Hepatocyte (in vitro differentiated cells): ENCODE results near the gene NCOR2. TPM values are rescaled to one million over a fixed set of nuclear protein-coding genes. Genes with fewer than 3 reads are reported as not detected.

Experiments used
- DNase-seq: peaks from one replicate; pipeline ENCODE4 v3.0.0-alpha.2; 2016; ENCODE audit warnings: low spot score
- H2AFZ ChIP-seq: fragments of 200-600 bp; sonication (generic); 2 replicates; pipeline ENCODE4 v1.6.0; 2016; ENCODE audit warnings: antibody characterized with exemption, mild to moderate bottlenecking
- H3K27ac ChIP-seq: fragments of 200-600 bp; sonication (generic); 2 replicates; pipeline ENCODE4 v1.5.1; 2016; ENCODE audit warnings: mild to moderate bottlenecking
- H3K27me3 ChIP-seq: fragments of 200-600 bp; sonication (generic); 2 replicates; pipeline ENCODE4 v1.6.1; 2016
- H3K36me3 ChIP-seq: fragments of 200-600 bp; sonication (generic); replicated peaks from 2 replicates; pipeline ENCODE4 v1.5.1; 2016; ENCODE audit warnings: low read depth; ENCODE audit not compliant: insufficient read depth
- H3K4me1 ChIP-seq: fragments of 200-600 bp; sonication (generic); 2 replicates; pipeline ENCODE4 v1.5.1; 2016; ENCODE audit warnings: mild to moderate bottlenecking, moderate library complexity; ENCODE audit not compliant: insufficient read depth
- H3K4me2 ChIP-seq: fragments of 200-600 bp; sonication (generic); 2 replicates; pipeline ENCODE4 v1.6.0; 2016
- H3K4me3 ChIP-seq: fragments of 200-600 bp; sonication (generic); 2 replicates; pipeline ENCODE4 v1.5.1; 2016; ENCODE audit warnings: mild to moderate bottlenecking
- H3K79me2 ChIP-seq: fragments of 200-600 bp; sonication (generic); 2 replicates; pipeline ENCODE4 v1.6.0; 2017; ENCODE audit warnings: mild to moderate bottlenecking
- H3K9me2 ChIP-seq: fragments of 200-600 bp; sonication (generic); replicated peaks from 2 replicates; pipeline ENCODE4 v1.6.0; 2017; ENCODE audit warnings: mild to moderate bottlenecking; ENCODE audit not compliant: insufficient read depth
- H3K9me3 ChIP-seq: fragments of 200-600 bp; sonication (generic); 2 replicates; pipeline ENCODE4 v1.5.1; 2016; ENCODE audit warnings: low read depth, mild to moderate bottlenecking
- H4K20me1 ChIP-seq: fragments of 200-600 bp; sonication (generic); 2 replicates; pipeline ENCODE4 v1.6.0; 2016; ENCODE audit warnings: mild to moderate bottlenecking; ENCODE audit not compliant: insufficient read depth, poor library complexity, severe bottlenecking
- CTCF ChIP-seq: fragments of 200-600 bp; sonication (generic); IDR thresholded peaks from 2 replicates; pipeline ENCODE4 v1.5.1; 2016; ENCODE audit warnings: antibody characterized with exemption, mild to moderate bottlenecking; ENCODE audit not compliant: poor library complexity
- EZH2 ChIP-seq: fragments of 200-600 bp; sonication (generic); IDR thresholded peaks from 2 replicates; pipeline ENCODE4 v1.6.1; 2016; ENCODE audit warnings: antibody characterized with exemption, mild to moderate bottlenecking, borderline replicate concordance
- EZH2phosphoT487 ChIP-seq: fragments of 200-600 bp; sonication (generic); IDR thresholded peaks from one replicate; pipeline ENCODE4 v1.6.1; 2018; ENCODE audit warnings: antibody characterized with exemption, mild to moderate bottlenecking, low read depth, moderate library complexity; ENCODE audit not compliant: unreplicated experiment, severe bottlenecking
- WGBS: methylation state at CpG from one replicate; pipeline ENCODE4 v1.1.6; 2016; ENCODE audit warnings: low lambda C conversion rate; ENCODE audit errors: missing lambda C conversion rate; 5-methylcytosine and 5-hydroxymethylcytosine counted together
- polyA plus RNA-seq: library from polyadenylated mRNA; unstranded; fragments of >200 nt; fragmentation: Nextera tagmentation; extraction: Ambion mirVana; gene quantifications from 2 replicates; pipeline ENCODE4 v1.2.1, GENCODE V29; 2016
- total RNA-seq: library from RNA; depleted of rRNA; stranded (reverse); fragments of >200 nt; gene quantifications from 2 replicates; pipeline ENCODE4 v1.2.3, GENCODE V29; 2014

Gene NCOR2
- total and polyA plus RNA-seq, 2 experiments from 2014 or later: 40.3 to 121 TPM

- no peaks in the 10 kb centered on the region for H3K9me3 ChIP-seq
- no peak for TF ChIP-seq CTCF
- no peak for TF ChIP-seq EZH2
- TF ChIP-seq EZH2phosphoT487: no peak
- H3K4me2 ChIP-seq: no peak overlapping the region
- H3K27ac ChIP-seq: no peak overlapping the region
- H2AFZ ChIP-seq: no peak overlapping the region
- H3K4me1 ChIP-seq: no peaks in the 10 kb centered on the region
- no peak for DNase-seq
- 90% methylated on average over 5 of the region's 5 CpGs for WGBS
- no peaks in the 10 kb centered on the region for H3K79me2 ChIP-seq
- H4K20me1 ChIP-seq: no peaks in the 10 kb centered on the region
- no peaks in the 10 kb centered on the region for H3K9me2 ChIP-seq
- no peak overlapping the region for H3K4me3 ChIP-seq
- no peaks in the 10 kb centered on the region for H3K27me3 ChIP-seq
- no peaks in the 10 kb centered on the region for H3K36me3 ChIP-seq
Measured at GRCh38 chr12:124579921-124580517, 12.6 kb upstream of the NCOR2 start.

DNA sequence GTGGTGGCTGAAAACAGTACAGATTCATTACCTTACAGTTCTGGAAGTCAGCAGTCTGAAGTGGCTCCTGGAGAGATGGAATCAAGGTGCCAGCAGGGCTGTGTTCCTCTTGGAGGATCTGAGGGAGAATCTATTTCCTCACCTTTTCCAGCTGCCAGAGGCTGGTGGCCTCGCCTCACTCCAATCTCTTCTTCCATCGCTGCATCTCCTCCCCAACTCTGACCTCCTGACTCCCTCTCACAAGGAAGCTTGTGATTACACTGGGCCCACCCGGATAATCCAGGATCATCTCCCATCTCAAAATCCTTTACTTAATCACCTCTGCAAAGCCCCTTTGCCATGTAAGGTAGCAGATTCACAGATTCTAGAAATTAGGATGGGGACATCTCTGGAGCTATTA lies 11.4 kb upstream of the NCOR2 start:
- H3K4me2 ChIP-seq: no peak overlapping the region
- no peak for DNase-seq
- no peak overlapping the region for H3K27ac ChIP-seq
- no peaks in the 10 kb centered on the region for H3K36me3 ChIP-seq
- no peaks in the 10 kb centered on the region for H4K20me1 ChIP-seq
- H3K79me2 ChIP-seq: no peaks in the 10 kb centered on the region
- no peak overlapping the region for H2AFZ ChIP-seq
- peaks cover 3% of the 10 kb centered on the region for H3K4me1 ChIP-seq
- no peaks in the 10 kb centered on the region for H3K9me2 ChIP-seq
- WGBS: 91% methylated on average over 3 of the region's 3 CpGs
- no peaks in the 10 kb centered on the region for H3K9me3 ChIP-seq
- no peak overlapping the region for H3K4me3 ChIP-seq
- no peaks in the 10 kb centered on the region for H3K27me3 ChIP-seq
- TF ChIP-seq EZH2phosphoT487 (no peak), CTCF (no peak), EZH2 (no peak)

GRCh38 chr12:124578445-124578844 lies 11.0 kb upstream of the NCOR2 start:
- TF ChIP-seq EZH2phosphoT487 (no peak), CTCF (no peak), EZH2 (no peak)
- Histone ChIP-seq H3K4me1 (peaks cover 7% of the 10 kb centered on the region), H4K20me1 (no peaks in the 10 kb centered on the region), H3K4me3 (no peak overlapping the region), H3K27ac (no peak overlapping the region), H3K9me2 (no peaks in the 10 kb centered on the region), H2AFZ (no peak overlapping the region), H3K79me2 (no peaks in the 10 kb centered on the region), H3K4me2 (no peak overlapping the region), H3K27me3 (no peaks in the 10 kb centered on the region), H3K36me3 (no peaks in the 10 kb centered on the region), H3K9me3 (no peaks in the 10 kb centered on the region)
- no peak for DNase-seq
- WGBS: 87% methylated on average over 8 of the region's 8 CpGs

- no peaks in the 10 kb centered on the region for H3K27me3 ChIP-seq
- WGBS: 85% methylated on average over 13 of the region's 13 CpGs
- TF ChIP-seq EZH2 (no peak), EZH2phosphoT487 (no peak)
- H3K27ac ChIP-seq: no peak overlapping the region
- no peaks in the 10 kb centered on the region for H3K36me3 ChIP-seq
- H3K4me2 ChIP-seq: no peak overlapping the region
- peaks cover 8% of the 10 kb centered on the region for H3K4me1 ChIP-seq
- no peaks in the 10 kb centered on the region for H3K9me3 ChIP-seq
- no peaks in the 10 kb centered on the region for H4K20me1 ChIP-seq
- no peaks in the 10 kb centered on the region for H3K79me2 ChIP-seq
- DNase-seq: no peak
- H3K4me3 ChIP-seq: no peak overlapping the region
- no peak overlapping the region for H2AFZ ChIP-seq
- H3K9me2 ChIP-seq: no peaks in the 10 kb centered on the region
Measured at GRCh38 chr12:124577986-124578385, 10.6 kb upstream of the NCOR2 start.
